DND-41 (cell line): ENCODE measurements around the gene FGFBP1.

Source experiments
- CTCF ChIP-seq: IDR thresholded peaks from 2 replicates; pipeline ENCODE4 v1.5.1; 2012; ENCODE audit warnings: borderline replicate concordance, low read length, moderate library complexity, mild to moderate bottlenecking; ENCODE audit not compliant: poor library complexity, severe bottlenecking; ENCODE audit errors: extremely low read depth
- EZH2 ChIP-seq: IDR thresholded peaks from 3 replicates; pipeline ENCODE4 v1.6.1; 2012; ENCODE audit warnings: borderline replicate concordance, low read depth, mild to moderate bottlenecking, moderate library complexity, low read length, inconsistent platforms; ENCODE audit not compliant: severe bottlenecking

- TF ChIP-seq CTCF (no peak), EZH2 (no peak)
Observed at GRCh38 chr4:15938182-15938581, 358 bp downstream of the FGFBP1 start.
